Kidney (tissue), 14 donors: Measurements from ENCODE around the gene PAX1. TPM values are rescaled to one million over a fixed set of nuclear protein-coding genes. Genes with fewer than 3 reads are reported as not detected.

ENCODE experiments used
- DNase-seq, 5 donors: peaks; one replicate each; pipeline ENCODE4 v3.0.0-alpha.2; 2013 to 2020
- FAIRE-seq: peaks from 2 replicates; lab custom pipeline; 2012; peaks lifted over from hg19 to GRCh38; lab: Jason Lieb, UNC
- H3K27ac ChIP-seq, 2 donors: one replicate each; pipeline ENCODE4 v1.7.0; 2013; ENCODE audit warnings: low read depth in 2 of 2, low read length in 2 of 2, inconsistent platforms in 1 of 2
- H3K27me3 ChIP-seq: one replicate; pipeline ENCODE4 v1.7.1; 2013; ENCODE audit warnings: low read length, inconsistent platforms; ENCODE audit not compliant: control insufficient read depth, insufficient read depth
- H3K36me3 ChIP-seq, 3 donors: one replicate each; pipeline versions ENCODE4 v1.7.0 to v1.7.1; 2013; ENCODE audit warnings: low read length in 3 of 3, control low read depth in 1 of 3, inconsistent platforms in 1 of 3; ENCODE audit not compliant: insufficient read depth in 3 of 3, control insufficient read depth in 2 of 3
- H3K4me1 ChIP-seq, 3 donors: one replicate each; pipeline versions ENCODE4 v1.7.0 to v1.7.1; 2013; ENCODE audit warnings: low read length in 3 of 3, inconsistent platforms in 1 of 3, low read depth in 1 of 3; ENCODE audit not compliant: control insufficient read depth in 2 of 3, insufficient read depth in 2 of 3
- H3K4me3 ChIP-seq, 3 donors: one replicate each; pipeline versions ENCODE4 v1.7.0 to v1.8.1; 2013; ENCODE audit warnings: low read length in 3 of 3, control low read depth in 1 of 3, inconsistent platforms in 1 of 3
- H3K9ac ChIP-seq, 3 donors: one replicate each; pipeline versions ENCODE4 v1.7.0 to v1.7.1; 2013; ENCODE audit warnings: low read length in 3 of 3, control low read depth in 1 of 3, inconsistent platforms in 1 of 3
- H3K9me3 ChIP-seq, 3 donors: one replicate each; pipeline versions ENCODE4 v1.7.0 to v1.7.1; 2013; ENCODE audit warnings: low read length in 3 of 3, control low read depth in 1 of 3, inconsistent platforms in 1 of 3; ENCODE audit not compliant: control insufficient read depth in 2 of 3, insufficient read depth in 1 of 3
- intact Hi-C: fragments of 100-400 bp; cut with DNase I; formaldehyde crosslinking; loops from one replicate; pipeline ENCODE4 v1.11.1; 2022
- polyA plus RNA-seq: library from polyadenylated mRNA; stranded (reverse); fragments of 350-450 nt; fragmentation: Illumina TruSeq; extraction: RNeasy Lipid Tissue Mini Kit (QIAGEN cat#74804); gene quantifications from one replicate; pipeline ENCODE4 v1.2.3, GENCODE V29; 2014; ENCODE audit warnings: low read depth, low replicate concordance; ENCODE audit not compliant: insufficient read depth
- total RNA-seq: library from RNA; stranded (reverse); fragmentation: NEBNext Ultra II Directional; extraction: Animal tissue kit (Norgen Biotek cat#: 25700); gene quantifications from one replicate; pipeline ENCODE4 v1.2.1, GENCODE V29; 2021
- TF ChIP-seq, protein P1 (sequence below): IDR thresholded peaks from 3 replicates; pipeline ENCODE4 v1.5.1; 2012; ENCODE audit warnings: mild to moderate bottlenecking, moderate library complexity, borderline replicate concordance; ENCODE audit not compliant: insufficient read depth; ENCODE audit errors: extremely low read depth
- donor health status: control.
- donor health status: control.
- donor health status: control.
- donor health status: control.
- donor health status: control.
- donor health status: DM: yes; HTN: yes; CAD: no.
- donor health status: Normal renal cell carcinoma (clear cell type).

The PAX1 gene
- total and polyA plus RNA-seq, 2 donors from 2014 or later = not detected

GRCh38 chr20:21710341-21710740, 4.9 kb downstream of the PAX1 start:
- DNase-seq = no peak
- H3K9me3 ChIP-seq = no peaks in the 10 kb centered on the region
- TF ChIP-seq, protein P1, sequence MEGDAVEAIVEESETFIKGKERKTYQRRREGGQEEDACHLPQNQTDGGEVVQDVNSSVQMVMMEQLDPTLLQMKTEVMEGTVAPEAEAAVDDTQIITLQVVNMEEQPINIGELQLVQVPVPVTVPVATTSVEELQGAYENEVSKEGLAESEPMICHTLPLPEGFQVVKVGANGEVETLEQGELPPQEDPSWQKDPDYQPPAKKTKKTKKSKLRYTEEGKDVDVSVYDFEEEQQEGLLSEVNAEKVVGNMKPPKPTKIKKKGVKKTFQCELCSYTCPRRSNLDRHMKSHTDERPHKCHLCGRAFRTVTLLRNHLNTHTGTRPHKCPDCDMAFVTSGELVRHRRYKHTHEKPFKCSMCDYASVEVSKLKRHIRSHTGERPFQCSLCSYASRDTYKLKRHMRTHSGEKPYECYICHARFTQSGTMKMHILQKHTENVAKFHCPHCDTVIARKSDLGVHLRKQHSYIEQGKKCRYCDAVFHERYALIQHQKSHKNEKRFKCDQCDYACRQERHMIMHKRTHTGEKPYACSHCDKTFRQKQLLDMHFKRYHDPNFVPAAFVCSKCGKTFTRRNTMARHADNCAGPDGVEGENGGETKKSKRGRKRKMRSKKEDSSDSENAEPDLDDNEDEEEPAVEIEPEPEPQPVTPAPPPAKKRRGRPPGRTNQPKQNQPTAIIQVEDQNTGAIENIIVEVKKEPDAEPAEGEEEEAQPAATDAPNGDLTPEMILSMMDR = no peak
- H3K27ac ChIP-seq = no peak overlapping the region
- H3K36me3 ChIP-seq = no peaks in the 10 kb centered on the region
- no peak overlapping the region for H3K4me3 ChIP-seq
- no peaks in the 10 kb centered on the region for H3K4me1 ChIP-seq
- H3K27me3 ChIP-seq = peaks cover 84% of the 10 kb centered on the region
- no peak overlapping the region for H3K9ac ChIP-seq
- intact Hi-C loops = no loop called here
- FAIRE-seq = no peak

DNA sequence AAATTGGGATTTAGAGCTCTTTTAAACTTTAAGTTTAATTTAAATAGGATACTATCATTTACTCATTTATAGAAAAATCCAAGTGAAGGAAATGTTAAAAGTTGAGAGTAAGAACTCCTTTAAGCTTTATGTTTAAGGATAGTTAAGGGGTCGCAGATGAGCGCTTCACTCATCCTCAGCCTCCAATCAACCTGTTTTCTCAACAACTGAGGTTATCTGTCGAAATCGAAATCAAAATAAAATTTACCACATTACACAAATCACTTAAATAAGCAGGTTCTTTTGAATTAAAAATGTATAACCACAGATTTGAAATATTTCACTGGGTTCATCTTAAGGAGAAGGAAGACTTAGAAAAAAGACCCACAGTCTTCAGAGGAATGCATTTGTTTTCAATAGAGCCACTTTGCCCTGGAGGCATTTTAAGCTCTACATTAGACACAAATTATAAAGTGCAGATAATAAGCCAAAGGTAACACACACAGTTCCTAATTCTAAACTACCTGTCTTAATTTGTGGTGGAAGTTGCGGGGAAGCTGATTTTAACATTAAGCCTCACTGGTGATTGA, 5.5 kb downstream of the PAX1 start:
- TF ChIP-seq, protein P1 = no peak
- Histone ChIP-seq H3K36me3 (no peaks in the 10 kb centered on the region), H3K9me3 (no peaks in the 10 kb centered on the region), H3K4me1 (no peaks in the 10 kb centered on the region), H3K27ac (no peak overlapping the region), H3K9ac (no peak overlapping the region), H3K4me3 (no peak overlapping the region), H3K27me3 (peaks cover 89% of the 10 kb centered on the region)
- intact Hi-C loops = no loop called here
- DNase-seq (no peak), FAIRE-seq (no peak)

GRCh38 chr20:21712443-21713059, 7.1 kb downstream of the PAX1 start:
- FAIRE-seq = no peak
- no peak overlapping the region for H3K9ac ChIP-seq
- no peaks in the 10 kb centered on the region for H3K4me1 ChIP-seq
- peaks cover 83% of the 10 kb centered on the region for H3K27me3 ChIP-seq
- intact Hi-C loops = no loop called here
- TF ChIP-seq, protein P1 = no peak
- no peak for DNase-seq
- no peaks in the 10 kb centered on the region for H3K9me3 ChIP-seq
- H3K4me3 ChIP-seq = no peak overlapping the region
- no peak overlapping the region for H3K27ac ChIP-seq
- no peaks in the 10 kb centered on the region for H3K36me3 ChIP-seq
